Motor neuron (in vitro differentiated cells): Measurements from ENCODE around the gene YIPF3. TPM values are rescaled to one million over a fixed set of nuclear protein-coding genes. Genes with fewer than 3 reads are reported as not detected.

Experiments
- ATAC-seq, 8 experiments: fragments of 200-7000 bp; cut with Tn5 transposase; replicated peaks in 6 of 8; 2 replicates each; pipeline ENCODE4 v1.8.0; 2021; ENCODE audit warnings: mild to moderate bottlenecking in 8 of 8, moderate library complexity in 8 of 8
- H3K27ac ChIP-seq, 2 donors: fragments of 250-450 bp; sonication (Bioruptor Pico); 2 replicates each; pipeline ENCODE4 v1.9.0; 2021; ENCODE audit warnings: antibody characterized with exemption in 2 of 2, mild to moderate bottlenecking in 2 of 2, moderate library complexity in 1 of 2
- H3K4me1 ChIP-seq, 2 donors: fragments of 250-450 bp; sonication (Bioruptor Pico); replicated peaks in 1 of 2; 2 replicates each; pipeline ENCODE4 v1.6.1; 2021; ENCODE audit warnings: antibody characterized with exemption in 2 of 2, mild to moderate bottlenecking in 2 of 2, moderate library complexity in 1 of 2
- H3K4me3 ChIP-seq, 5 donors: fragments of 250-450 bp; sonication (Bioruptor Pico); 2 replicates each; pipeline ENCODE4 v1.9.0; 2021; ENCODE audit warnings: antibody characterized with exemption in 5 of 5, mild to moderate bottlenecking in 5 of 5, moderate library complexity in 4 of 5
- WGBS, 10 experiments: fragments of 450-650 bp; shearing (Covaris generic); methylation state at CpG; one replicate each; pipeline ENCODE4 v1.0.0; 2022; 5-methylcytosine and 5-hydroxymethylcytosine counted together
- in situ Hi-C, 9 experiments: fragments of 400-800 bp; cut with MboI; loops; one replicate each; pipeline ENCODE4 v1.15.0; 2021; ENCODE audit warnings: low sequenced_read_pairs in 9 of 9, low pct_unique_long_range_greater_than_20kb in 2 of 9; ENCODE audit not compliant: unreplicated experiment in 9 of 9
- total RNA-seq, 8 experiments: library from RNA; unstranded; fragments of 300-600 nt; gene quantifications; 2 replicates each; pipeline versions ENCODE4 v1.2.3 to v1.2.4, GENCODE V29; 2022

The YIPF3 gene
- total RNA-seq, 8 experiments from 2014 or later = 59.3 to 142 (median 101) TPM

DNA sequence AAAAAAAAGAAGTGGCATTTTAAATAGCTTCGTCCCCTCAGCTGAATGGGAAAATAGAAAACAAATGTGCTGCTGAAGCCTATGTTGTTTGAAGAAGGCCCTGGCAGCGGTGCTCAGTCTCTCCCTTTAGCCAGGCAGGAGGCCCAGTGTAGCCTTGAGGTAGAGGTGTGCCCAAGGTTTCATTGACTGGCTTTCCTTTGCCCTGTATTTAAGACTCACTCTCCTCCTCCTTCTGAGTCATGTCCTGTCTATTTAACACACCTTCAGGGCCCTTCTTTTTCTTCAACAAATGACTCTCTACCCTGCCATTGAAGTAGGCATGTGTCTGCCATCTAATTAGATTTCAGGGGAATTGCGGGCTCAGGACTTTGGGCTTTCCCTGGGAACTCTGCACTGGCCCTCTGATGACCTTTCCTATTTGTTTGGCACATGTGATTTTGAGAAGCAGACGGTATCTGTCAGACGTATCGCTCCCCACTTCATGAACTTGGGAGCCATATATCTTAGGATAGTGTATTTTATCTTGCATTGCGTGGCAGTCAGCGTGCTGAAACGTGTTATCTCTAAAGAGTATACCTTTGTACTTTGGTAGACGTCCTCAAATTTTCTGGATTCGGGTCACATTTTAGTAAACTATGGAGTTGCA, 35.0 kb downstream of the YIPF3 start:
- in situ Hi-C loops = no loop called here
- Histone ChIP-seq H3K4me3 (no peak overlapping the region), H3K27ac (no peak overlapping the region), H3K4me1 (peaks cover 6 to 13% of the 10 kb centered on the region in 2 donors)
- peak in 1 of 8 experiments; percentile 4 for ATAC-seq
- WGBS, 10 experiments = 65 to 94% (median 87%) methylated on average over 2 to 11 of the region's 11 CpGs

- WGBS, 10 experiments = 25 to 100% (median 85%) methylated on average over 1 to 2 of the region's 2 CpGs; no CpG with 5 or more reads in 1 of the 10 experiments
- in situ Hi-C loops = no loop called here
- no peak overlapping the region for H3K27ac ChIP-seq
- H3K4me1 ChIP-seq = peaks cover 6 to 16% of the 10 kb centered on the region in 2 donors
- ATAC-seq = peak in 1 of 8 experiments; percentile 8
- no peak overlapping the region for H3K4me3 ChIP-seq
These were observed 35.7 kb downstream of the YIPF3 start for GRCh38 chr6:43481075-43481474.

DNA sequence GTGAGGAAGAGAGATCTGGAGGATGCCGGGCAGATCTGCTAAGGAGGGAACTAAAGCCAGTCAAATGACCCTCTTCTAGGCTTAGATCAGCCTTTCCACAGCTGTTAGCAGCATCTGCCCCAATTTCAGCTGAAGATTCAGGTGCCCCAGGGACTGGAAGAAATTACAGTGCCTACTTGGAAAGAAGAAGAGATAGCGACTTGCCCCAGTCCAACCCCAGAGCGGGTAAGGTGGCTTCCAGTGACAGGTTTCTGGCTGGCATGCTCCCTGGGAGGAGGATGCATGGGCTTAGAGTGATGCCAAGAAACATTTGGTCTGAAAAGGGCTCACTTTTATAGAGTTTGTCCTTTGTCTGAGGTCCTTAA, 38.7 kb downstream of the YIPF3 start:
- no peak for ATAC-seq
- in situ Hi-C loops = no loop called here
- Histone ChIP-seq H3K4me3 (peak overlapping the region; percentile 50 to 91 (median 59)), H3K4me1 (peaks cover 9 to 25% of the 10 kb centered on the region in 2 donors), H3K27ac (peak overlapping the region; percentile 2 to 65)
- WGBS, 10 experiments = 0 to 44% (median 11%) methylated on average over 1 to 3 of the region's 3 CpGs; no CpG with 5 or more reads in 2 of the 10 experiments

GRCh38 chr6:43477235-43478007, 39.3 kb downstream of the YIPF3 start, which contains the start of gene TJAP1:
Gene TJAP1, plus strand, starts transcription at chr6:43477570. Its CDS starts 21,432 bp downstream, at chr6:43499002.
- peak within 1 kb of the TSS; percentile 50 to 65 for H3K27ac ChIP-seq
- peak; percentile 94 to 99 (median 98) for ATAC-seq
- in situ Hi-C loops = no loop called here
- WGBS, 10 experiments = 0 to 6% (median 0%) methylated on average over 2 to 6 of the region's 34 CpGs; no CpG with 5 or more reads in 3 of the 10 experiments
- H3K4me3 ChIP-seq = peak within 1 kb of the TSS; percentile 50 to 91 (median 59)
- peaks cover 9 to 25% of the 10 kb centered on the region in 2 donors for H3K4me1 ChIP-seq

GRCh38 chr6:43476746-43477145, 40.0 kb downstream of the YIPF3 start:
- peak overlapping the region; percentile 50 to 52 for H3K27ac ChIP-seq
- in situ Hi-C loops = no loop called here
- ATAC-seq = peak in 2 of 8 experiments; percentile 0 to 11
- peak overlapping the region; percentile 50 to 91 (median 59) for H3K4me3 ChIP-seq
- WGBS, 10 experiments = 0 to 40% (median 20%) methylated on average over 1 to 2 of the region's 2 CpGs; no CpG with 5 or more reads in 5 of the 10 experiments
- peaks cover 9 to 25% of the 10 kb centered on the region in 2 donors for H3K4me1 ChIP-seq

GRCh38 chr6:43475516-43475915, 41.2 kb downstream of the YIPF3 start:
- Histone ChIP-seq H3K27ac (peak overlapping the region; percentile 37 to 65), H3K4me3 (no peak overlapping the region), H3K4me1 (peaks cover 9 to 22% of the 10 kb centered on the region in 2 donors)
- ATAC-seq = peak in 3 of 8 experiments; percentile 14 to 52 (median 47)
- 0 to 86% (median 39%) methylated on average over 1 to 5 of the region's 6 CpGs; no CpG with 5 or more reads in 2 of the 10 experiments for WGBS, 10 experiments
- in situ Hi-C loops = no loop called here

GRCh38 chr6:43472515-43472914, 44.2 kb downstream of the YIPF3 start:
- no peak for ATAC-seq
- 89 to 100% (median 100%) methylated on average over 1 to 4 of the region's 4 CpGs; no CpG with 5 or more reads in 3 of the 10 experiments for WGBS, 10 experiments
- Histone ChIP-seq H3K27ac (no peak overlapping the region), H3K4me3 (no peak overlapping the region), H3K4me1 (peaks cover 9 to 14% of the 10 kb centered on the region in 2 donors)
- in situ Hi-C loops = no loop called here

DNA sequence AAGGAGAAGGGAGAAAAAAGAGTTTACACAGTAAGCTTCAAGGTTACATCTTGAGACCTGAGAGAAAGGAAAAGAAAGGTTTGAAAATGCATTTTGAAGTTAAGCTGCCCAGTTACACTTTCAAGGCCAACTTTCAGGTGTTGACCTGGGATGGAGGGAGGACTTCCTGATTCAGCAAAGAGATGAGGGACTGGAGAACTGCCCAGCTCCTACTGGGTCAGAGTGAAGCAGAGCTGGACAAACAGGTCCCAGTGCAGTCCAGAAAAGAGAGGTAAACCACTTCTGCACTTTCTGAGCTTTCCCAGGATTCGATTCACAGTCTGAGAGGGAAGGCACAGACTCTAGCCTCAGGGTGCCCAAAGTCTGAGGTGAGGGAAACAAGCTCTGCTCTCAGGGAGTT, 45.3 kb downstream of the YIPF3 start:
- Histone ChIP-seq H3K27ac (no peak overlapping the region), H3K4me1 (peaks cover 9% of the 10 kb centered on the region in 2 donors), H3K4me3 (no peak overlapping the region)
- no peak for ATAC-seq
- 0 to 100% (median 39%) methylated on average over 1 of the region's 1 CpG; no CpG with 5 or more reads in 6 of the 10 experiments for WGBS, 10 experiments
- in situ Hi-C loops = no loop called here

DNA sequence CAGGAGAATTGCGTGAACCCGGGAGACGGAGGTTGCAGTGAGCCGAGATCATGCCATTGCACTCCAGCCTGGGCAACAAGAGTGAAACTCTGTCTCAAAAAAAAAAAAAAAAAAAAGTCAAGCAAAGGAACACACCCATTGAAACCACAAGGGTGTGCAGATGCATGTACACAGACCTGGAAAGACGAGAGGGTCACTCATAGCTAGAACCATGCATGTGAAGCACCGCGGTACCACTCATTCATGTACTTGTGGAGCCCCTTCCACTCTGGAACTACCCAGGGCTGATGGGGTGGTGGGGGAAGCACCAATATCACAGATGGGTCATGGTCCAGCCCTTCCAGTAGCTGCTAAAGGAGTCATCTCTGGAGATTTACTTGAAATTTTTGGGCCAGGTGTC, 46.8 kb downstream of the YIPF3 start:
- H3K27ac ChIP-seq = no peak overlapping the region
- no peak overlapping the region for H3K4me3 ChIP-seq
- 72 to 100% (median 93%) methylated on average over 1 to 7 of the region's 7 CpGs; no CpG with 5 or more reads in 3 of the 10 experiments for WGBS, 10 experiments
- H3K4me1 ChIP-seq = peaks cover 0 to 6% of the 10 kb centered on the region in 2 donors
- in situ Hi-C loops = no loop called here
- ATAC-seq = peak in 1 of 8 experiments; percentile 50

GRCh38 chr6:43468748-43469681, 47.7 kb downstream of the YIPF3 start:
- in situ Hi-C loops = no loop called here
- H3K4me1 ChIP-seq = peaks cover 0 to 6% of the 10 kb centered on the region in 2 donors
- no peak overlapping the region for H3K27ac ChIP-seq
- H3K4me3 ChIP-seq = no peak overlapping the region
- 31 to 89% (median 63%) methylated on average over 1 to 10 of the region's 13 CpGs; no CpG with 5 or more reads in 1 of the 10 experiments for WGBS, 10 experiments
- ATAC-seq = no peak

DNA sequence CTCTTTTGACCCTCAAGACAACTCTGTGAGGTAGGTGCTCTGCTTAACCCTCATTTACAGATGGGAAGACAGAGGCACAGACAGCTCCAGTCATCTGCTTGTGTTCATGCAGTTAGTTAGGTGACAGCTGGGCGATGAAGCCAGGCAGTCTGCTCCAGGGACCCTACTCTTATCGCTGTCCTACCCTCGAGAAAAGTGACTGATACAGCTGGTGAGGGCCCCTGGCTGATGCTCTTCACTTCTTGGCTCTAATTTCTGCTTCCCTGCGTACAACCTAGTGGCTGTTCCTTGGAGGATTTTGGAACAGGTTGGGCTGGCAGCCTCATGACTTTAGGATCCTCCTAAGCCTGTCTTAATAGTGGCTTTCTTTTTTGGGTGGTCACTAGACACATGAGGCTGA, 48.5 kb downstream of the YIPF3 start:
- ATAC-seq = no peak
- H3K4me3 ChIP-seq = no peak overlapping the region
- in situ Hi-C loops = no loop called here
- H3K27ac ChIP-seq = no peak overlapping the region
- H3K4me1 ChIP-seq = peaks cover 0 to 6% of the 10 kb centered on the region in 2 donors
- 50 to 88% (median 70%) methylated on average over 1 to 4 of the region's 4 CpGs; no CpG with 5 or more reads in 5 of the 10 experiments for WGBS, 10 experiments

DNA sequence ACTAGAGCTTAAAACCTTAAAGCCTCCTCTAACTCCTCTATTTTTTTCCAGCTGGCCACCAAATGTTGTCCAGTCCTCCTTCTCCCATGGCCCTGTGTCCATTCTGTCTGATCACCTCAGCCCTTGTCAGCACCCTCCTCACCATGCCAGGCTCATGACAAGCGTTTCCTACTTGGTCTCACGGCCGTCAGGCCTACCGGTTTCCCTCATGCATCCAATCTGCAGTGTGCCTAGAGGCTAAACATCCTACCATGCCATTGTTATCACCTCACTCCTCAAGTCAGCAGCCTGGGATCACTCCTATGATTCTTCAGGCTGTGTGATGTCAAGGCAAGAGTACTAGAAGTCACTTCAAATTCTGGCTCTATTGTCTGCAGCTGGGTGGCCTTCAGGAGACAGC, 49.0 kb downstream of the YIPF3 start:
- H3K4me3 ChIP-seq = no peak overlapping the region
- WGBS, 10 experiments = 45 to 100% (median 83%) methylated on average over 1 to 4 of the region's 4 CpGs; no CpG with 5 or more reads in 5 of the 10 experiments
- peaks cover 0 to 6% of the 10 kb centered on the region in 2 donors for H3K4me1 ChIP-seq
- in situ Hi-C loops = no loop called here
- no peak overlapping the region for H3K27ac ChIP-seq
- no peak for ATAC-seq
